G401 (cell line): ENCODE data around the gene PIGBOS1. TPM values are rescaled to one million over a fixed set of nuclear protein-coding genes. Genes with fewer than 3 reads are reported as not detected.
"Not testable (repeated sequence)": the region's sequence is repeated elsewhere in the genome, so short reads cannot be mapped to it uniquely, and the experiment has no call there.

Experiments used
- DNase-seq: peaks from one replicate; pipeline ENCODE4 v3.0.0-alpha.2; 2015; ENCODE audit warnings: low spot score
- in situ Hi-C: cut with HindIII; loops from 2 replicates; pipeline ENCODE4 v1.10.0; 2016; ENCODE audit warnings: low sequenced_read_pairs, mixed read lengths
- total RNA-seq: library from RNA; depleted of rRNA; stranded (reverse); fragments of >200 nt; shearing (Covaris generic); gene quantifications from 2 replicates; pipeline ENCODE4 v1.2.3, GENCODE V29; 2014

The PIGBOS1 gene
- total RNA-seq, 1 experiment from 2014 or later = 14.9 TPM

GRCh38 chr15:55319537-55320237 is 764 bp upstream of the PIGBOS1 start:
- DNase-seq = peak; percentile 12
- in situ Hi-C loops = no loop called here

- DNase-seq, in situ Hi-C loops: not testable (repeated sequence)
These were observed 16.1 kb downstream of the PIGBOS1 start for GRCh38 chr15:55302801-55303200.

- DNase-seq = no peak
- in situ Hi-C loops = no loop called here
These were observed 21.6 kb downstream of the PIGBOS1 start for GRCh38 chr15:55297315-55297714.

- DNase-seq = peak; percentile 83
- in situ Hi-C loops = no loop called here
These were observed 28.3 kb downstream of the PIGBOS1 start for GRCh38 chr15:55290528-55291057.

- peak; percentile 60 for DNase-seq
- in situ Hi-C loops = no loop called here
These were observed 29.0 kb downstream of the PIGBOS1 start, which contains the start of gene RAB27A for GRCh38 chr15:55289746-55290527. TSS of gene RAB27A (minus strand) at chr15:55289813. CDS start at chr15:55234934, 54,879 bp downstream.

GRCh38 chr15:55289011-55289745 is 29.7 kb downstream of the PIGBOS1 start:
- in situ Hi-C loops = no loop called here
- DNase-seq = peak; percentile 47

GRCh38 chr15:55288006-55288717 is 30.8 kb downstream of the PIGBOS1 start:
- in situ Hi-C loops = no loop called here
- no peak for DNase-seq

- DNase-seq, in situ Hi-C loops: not testable (repeated sequence)
These were observed 32.3 kb downstream of the PIGBOS1 start for GRCh38 chr15:55286442-55287189.

- in situ Hi-C loops = no loop called here
- DNase-seq = no peak
These were observed 34.5 kb downstream of the PIGBOS1 start for GRCh38 chr15:55284426-55284825.

- no peak for DNase-seq
These were observed 35.4 kb downstream of the PIGBOS1 start for GRCh38 chr15:55283379-55284147.

GRCh38 chr15:55282284-55282833 is 36.6 kb downstream of the PIGBOS1 start:
- in situ Hi-C loops = no loop called here
- DNase-seq = no peak

More at GRCh38 chr15:55283379-55284147, 35.4 kb downstream of the PIGBOS1 start:
- in situ Hi-C loops = no loop called here

- DNase-seq = no peak
- in situ Hi-C loops = no loop called here
These were observed 37.2 kb downstream of the PIGBOS1 start for GRCh38 chr15:55281517-55282228.

- DNase-seq, in situ Hi-C loops: not testable (repeated sequence)
These were observed 38.3 kb downstream of the PIGBOS1 start for GRCh38 chr15:55280589-55280988.

GRCh38 chr15:55279746-55280351 is 39.1 kb downstream of the PIGBOS1 start:
- DNase-seq = no peak
- in situ Hi-C loops = no loop called here

GRCh38 chr15:55279100-55279745 is 39.7 kb downstream of the PIGBOS1 start:
- in situ Hi-C loops = no loop called here
- DNase-seq = no peak

GRCh38 chr15:55277715-55278114 is 41.2 kb downstream of the PIGBOS1 start:
- no peak for DNase-seq
- in situ Hi-C loops = no loop called here
